ENCODE measurements around the gene ACTL9. TPM values are rescaled to one million over a fixed set of nuclear protein-coding genes. Genes with fewer than 3 reads are reported as not detected.

Gene ACTL9
- total RNA-seq, 1 donor from 2014 or later = not detected

DNA sequence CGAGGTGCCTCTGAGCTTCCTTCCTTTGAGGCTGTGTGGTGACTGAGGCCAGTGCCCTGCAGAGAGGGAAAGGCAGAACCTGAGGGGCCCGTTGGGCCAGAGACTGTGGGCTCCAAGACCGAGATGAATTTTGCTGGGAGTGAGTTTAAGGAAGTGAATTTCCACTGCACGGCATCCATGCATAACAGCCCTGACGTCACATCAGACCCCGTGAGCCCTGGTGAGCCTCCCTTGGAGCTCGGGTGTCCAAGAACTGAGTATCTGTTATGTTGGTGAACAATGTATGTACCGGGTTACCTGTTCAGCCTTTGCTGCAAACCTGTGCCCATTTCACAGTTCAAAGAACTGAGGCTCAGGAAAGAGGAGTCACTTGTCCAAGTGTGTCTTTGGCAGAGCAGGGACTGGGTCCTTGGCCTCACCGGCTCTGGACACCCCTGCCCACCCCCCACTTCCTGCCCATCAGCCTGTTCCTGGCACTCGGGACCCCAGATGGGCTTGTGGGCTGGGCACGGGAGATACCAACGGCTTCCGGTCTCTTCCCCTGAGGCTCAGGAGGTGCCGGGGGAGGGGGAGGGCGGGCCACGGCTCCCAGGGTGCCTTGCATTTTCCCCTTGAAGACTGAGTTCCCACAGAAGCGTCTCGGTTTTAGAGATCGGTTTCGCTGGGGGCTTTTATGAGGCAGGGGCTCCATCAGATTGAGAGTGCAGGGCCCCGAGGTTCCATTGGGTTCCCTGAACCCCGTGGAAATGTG is 34.5 kb downstream of the ACTL9 start:
- no peaks in the 10 kb centered on the region for H3K36me3 ChIP-seq
- DNase-seq (no peak), ATAC-seq (no peak)
- no peaks in the 10 kb centered on the region for H3K4me1 ChIP-seq
- no peaks in the 10 kb centered on the region for H3K9me3 ChIP-seq
- H3K27me3 ChIP-seq (ENCODE audit: low read depth) = peaks cover 7% of the 10 kb centered on the region
- H3K4me3 ChIP-seq = no peak overlapping the region
- no peak overlapping the region for H3K27ac ChIP-seq
- TF ChIP-seq, protein P1, sequence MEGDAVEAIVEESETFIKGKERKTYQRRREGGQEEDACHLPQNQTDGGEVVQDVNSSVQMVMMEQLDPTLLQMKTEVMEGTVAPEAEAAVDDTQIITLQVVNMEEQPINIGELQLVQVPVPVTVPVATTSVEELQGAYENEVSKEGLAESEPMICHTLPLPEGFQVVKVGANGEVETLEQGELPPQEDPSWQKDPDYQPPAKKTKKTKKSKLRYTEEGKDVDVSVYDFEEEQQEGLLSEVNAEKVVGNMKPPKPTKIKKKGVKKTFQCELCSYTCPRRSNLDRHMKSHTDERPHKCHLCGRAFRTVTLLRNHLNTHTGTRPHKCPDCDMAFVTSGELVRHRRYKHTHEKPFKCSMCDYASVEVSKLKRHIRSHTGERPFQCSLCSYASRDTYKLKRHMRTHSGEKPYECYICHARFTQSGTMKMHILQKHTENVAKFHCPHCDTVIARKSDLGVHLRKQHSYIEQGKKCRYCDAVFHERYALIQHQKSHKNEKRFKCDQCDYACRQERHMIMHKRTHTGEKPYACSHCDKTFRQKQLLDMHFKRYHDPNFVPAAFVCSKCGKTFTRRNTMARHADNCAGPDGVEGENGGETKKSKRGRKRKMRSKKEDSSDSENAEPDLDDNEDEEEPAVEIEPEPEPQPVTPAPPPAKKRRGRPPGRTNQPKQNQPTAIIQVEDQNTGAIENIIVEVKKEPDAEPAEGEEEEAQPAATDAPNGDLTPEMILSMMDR (IDR thresholded peaks at IDR 0.05) = no peak
- intact Hi-C loops (cut with DNase I) = no loop called here

DNA sequence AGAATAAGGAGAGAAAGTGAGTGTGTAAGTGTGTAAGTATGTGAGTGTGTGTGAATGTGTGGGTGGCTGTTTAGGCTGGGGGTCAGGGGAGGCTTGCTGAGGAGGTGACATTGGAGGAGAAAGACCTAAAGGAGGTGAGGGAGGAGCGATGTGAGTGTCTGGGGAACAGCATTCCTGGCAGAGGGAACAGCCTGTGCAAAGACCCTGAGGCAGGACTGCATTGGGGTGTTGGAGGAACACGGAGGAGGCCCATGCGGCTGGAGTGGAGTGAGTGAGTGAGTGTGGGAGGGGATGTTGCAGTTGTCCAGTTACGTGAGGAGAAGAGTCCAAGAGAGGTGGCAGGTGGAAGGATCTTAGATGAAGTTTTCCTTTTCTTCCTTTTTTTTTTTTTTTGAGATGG is 36.3 kb downstream of the ACTL9 start:
- H3K36me3 ChIP-seq = no peaks in the 10 kb centered on the region
- no peak overlapping the region for H3K27ac ChIP-seq
- intact Hi-C loops (cut with DNase I) = no loop called here
- DNase-seq (no peak), ATAC-seq (no peak)
- H3K27me3 ChIP-seq (ENCODE audit: low read depth) = peaks cover 7% of the 10 kb centered on the region
- no peak overlapping the region for H3K4me3 ChIP-seq
- no peaks in the 10 kb centered on the region for H3K9me3 ChIP-seq
- no peaks in the 10 kb centered on the region for H3K4me1 ChIP-seq
- TF ChIP-seq, protein P1 (IDR thresholded peaks at IDR 0.05) = no peak

DNA sequence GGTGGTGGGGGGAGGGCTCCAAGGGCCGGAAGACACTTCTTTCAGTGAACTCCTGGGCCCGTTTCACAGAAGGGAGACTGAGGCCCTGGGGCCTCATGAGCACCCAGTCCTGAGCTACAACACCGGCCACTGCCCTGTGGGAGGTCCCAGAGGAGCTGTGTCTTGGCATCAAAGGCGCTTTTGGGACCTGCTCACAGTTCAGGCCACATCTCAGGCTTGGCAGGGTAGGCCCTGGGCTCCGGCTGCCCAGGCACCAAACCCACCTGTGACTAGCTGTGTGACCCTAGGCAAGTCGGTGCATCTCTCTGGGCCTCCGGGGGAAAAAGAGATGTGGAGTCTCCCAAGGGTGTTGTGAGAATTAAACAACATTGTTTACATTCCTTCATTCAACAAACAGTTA is 38.7 kb downstream of the ACTL9 start:
- no peak overlapping the region for H3K27ac ChIP-seq
- intact Hi-C loops (cut with DNase I) = no loop called here
- H3K9me3 ChIP-seq = no peaks in the 10 kb centered on the region
- H3K4me3 ChIP-seq = no peak overlapping the region
- peaks cover 7% of the 10 kb centered on the region for H3K27me3 ChIP-seq (ENCODE audit: low read depth)
- ATAC-seq (no peak), DNase-seq (no peak)
- no peaks in the 10 kb centered on the region for H3K36me3 ChIP-seq
- peaks cover 4% of the 10 kb centered on the region for H3K4me1 ChIP-seq
- TF ChIP-seq, protein P1 (IDR thresholded peaks at IDR 0.05) = no peak

DNA sequence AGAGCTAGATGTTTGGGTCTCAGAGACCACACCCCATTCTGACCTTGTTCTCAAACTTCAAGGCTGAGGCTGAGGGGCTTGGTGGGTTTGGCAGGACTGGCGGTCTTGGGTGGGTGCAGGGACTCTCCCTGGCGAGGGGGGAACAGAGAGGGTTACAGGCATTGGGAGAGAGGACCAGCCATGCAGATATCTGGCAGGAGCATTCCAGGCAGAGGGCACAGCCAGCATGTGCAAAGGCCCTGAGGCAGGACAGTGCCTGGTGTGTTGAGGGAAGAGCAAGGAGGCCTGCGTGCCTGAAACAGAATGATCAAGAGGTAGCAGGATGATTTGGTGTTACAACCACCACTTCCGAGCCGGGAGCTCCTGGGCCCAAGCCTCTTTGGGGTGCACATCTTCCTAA is 40.7 kb downstream of the ACTL9 start:
- no peaks in the 10 kb centered on the region for H3K36me3 ChIP-seq
- ATAC-seq (no peak), DNase-seq (no peak)
- no peak overlapping the region for H3K4me3 ChIP-seq
- TF ChIP-seq, protein P1 (IDR thresholded peaks at IDR 0.05) = no peak
- no peaks in the 10 kb centered on the region for H3K27me3 ChIP-seq (ENCODE audit: low read depth)
- no peaks in the 10 kb centered on the region for H3K9me3 ChIP-seq
- peaks cover 11% of the 10 kb centered on the region for H3K4me1 ChIP-seq
- intact Hi-C loops (cut with DNase I) = no loop called here
- no peak overlapping the region for H3K27ac ChIP-seq

DNA sequence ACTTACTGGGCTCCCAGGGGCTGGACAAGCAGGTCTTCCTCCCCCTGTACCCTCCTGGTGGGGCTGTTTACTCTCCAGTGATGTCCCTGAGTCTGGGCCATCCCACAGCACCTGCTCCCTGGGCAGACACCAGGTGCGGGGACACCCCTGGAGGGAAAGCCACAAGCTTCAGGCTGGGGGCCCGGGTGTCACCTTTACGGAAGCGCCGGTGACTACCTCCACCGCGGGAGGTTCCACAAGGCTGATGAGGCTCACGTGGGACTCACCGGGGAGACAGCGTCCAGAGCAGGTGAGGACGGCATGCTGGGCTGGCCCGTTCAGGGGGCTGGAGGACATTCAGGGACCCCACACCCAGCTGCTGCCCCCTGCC is 43.3 kb downstream of the ACTL9 start:
- Histone ChIP-seq H3K4me1 (peaks cover 11% of the 10 kb centered on the region), H3K9me3 (no peaks in the 10 kb centered on the region), H3K4me3 (no peak overlapping the region), H3K27me3 (ENCODE audit: low read depth) (no peaks in the 10 kb centered on the region), H3K27ac (no peak overlapping the region), H3K36me3 (no peaks in the 10 kb centered on the region)
- intact Hi-C loops (cut with DNase I) = no loop called here
- DNase-seq (no peak), ATAC-seq (peak; percentile 29)
- TF ChIP-seq, protein P1 (IDR thresholded peaks at IDR 0.05) = no peak
